GM19238 (cell line): ENCODE data around the gene UBE2R2.
"Not testable (repeated sequence)": the region's sequence is repeated elsewhere in the genome, so short reads cannot be mapped to it uniquely, and the experiment has no call there.

ENCODE experiments used
- DNase-seq: peaks from one replicate; pipeline ENCODE4 v3.0.0; 2011; ENCODE audit warnings: low spot score; ENCODE audit not compliant: insufficient read length

The UBE2R2 gene

GRCh38 chr9:33837138-33837537, 20.2 kb downstream of the UBE2R2 start:
- no peak for DNase-seq

- no peak for DNase-seq
These were observed 23.4 kb downstream of the UBE2R2 start for GRCh38 chr9:33840381-33840780.

- no peak for DNase-seq
These were observed 26.5 kb downstream of the UBE2R2 start for GRCh38 chr9:33843312-33843961.

GRCh38 chr9:33846231-33846630, 29.3 kb downstream of the UBE2R2 start:
- DNase-seq = no peak

- DNase-seq = not testable (repeated sequence)
These were observed 30.9 kb downstream of the UBE2R2 start for GRCh38 chr9:33847894-33848205.

- no peak for DNase-seq
These were observed 33.3 kb downstream of the UBE2R2 start for GRCh38 chr9:33850267-33850629.

GRCh38 chr9:33850677-33851076, 33.7 kb downstream of the UBE2R2 start:
- DNase-seq = no peak

GRCh38 chr9:33851301-33851700, 34.3 kb downstream of the UBE2R2 start:
- DNase-seq = no peak

- DNase-seq = no peak
These were observed 35.4 kb downstream of the UBE2R2 start for GRCh38 chr9:33852216-33852826.

- DNase-seq = no peak
These were observed 39.3 kb downstream of the UBE2R2 start for GRCh38 chr9:33856247-33856646.

GRCh38 chr9:33858423-33858822, 41.5 kb downstream of the UBE2R2 start:
- no peak for DNase-seq

GRCh38 chr9:33860200-33860871, 43.4 kb downstream of the UBE2R2 start:
- DNase-seq = no peak

- DNase-seq = no peak
These were observed 45.0 kb downstream of the UBE2R2 start for GRCh38 chr9:33861917-33862453.

- DNase-seq = not testable (repeated sequence)
These were observed 46.1 kb downstream of the UBE2R2 start for GRCh38 chr9:33863027-33863426.

GRCh38 chr9:33867747-33868439, 50.9 kb downstream of the UBE2R2 start:
- DNase-seq = no peak

- DNase-seq = no peak
These were observed 51.5 kb downstream of the UBE2R2 start for GRCh38 chr9:33868440-33868973.

- not testable (repeated sequence) for DNase-seq
These were observed 52.3 kb downstream of the UBE2R2 start for GRCh38 chr9:33869243-33869642.

GRCh38 chr9:33877727-33878489, 60.9 kb downstream of the UBE2R2 start:
- no peak for DNase-seq

GRCh38 chr9:33878691-33879366, 61.9 kb downstream of the UBE2R2 start:
- DNase-seq = no peak
